Liver (tissue), 9 donors: Measurements from ENCODE around the gene CAPN7. TPM values are rescaled to one million over a fixed set of nuclear protein-coding genes. Genes with fewer than 3 reads are reported as not detected.

Source experiments
- DNase-seq: peaks from one replicate; pipeline ENCODE4 v3.0.0-alpha.2; 2017; ENCODE audit warnings: low spot score
- H3K27ac ChIP-seq, 2 donors: one replicate each; pipeline ENCODE4 v1.7.0; 2013; ENCODE audit warnings: inconsistent platforms in 2 of 2, low read length in 2 of 2, control low read depth in 1 of 2, low read depth in 1 of 2, mild to moderate bottlenecking in 1 of 2
- H3K27me3 ChIP-seq, 4 donors: one replicate each; pipeline versions ENCODE4 v1.6.1 to v1.7.0; 2013; ENCODE audit warnings: low read length in 3 of 4, inconsistent platforms in 1 of 4, mild to moderate bottlenecking in 1 of 4, moderate library complexity in 1 of 4; ENCODE audit not compliant: control insufficient read depth in 4 of 4, insufficient read depth in 4 of 4
- H3K36me3 ChIP-seq, 4 donors: one replicate each; pipeline versions ENCODE4 v1.6.1 to v1.7.0; 2013; ENCODE audit warnings: low read length in 3 of 4, mild to moderate bottlenecking in 3 of 4, low read depth in 1 of 4, moderate library complexity in 1 of 4; ENCODE audit not compliant: control insufficient read depth in 4 of 4, insufficient read depth in 3 of 4
- H3K4me1 ChIP-seq, 4 donors: one replicate each; pipeline versions ENCODE4 v1.6.1 to v1.7.0; 2013; ENCODE audit warnings: low read length in 3 of 4, mild to moderate bottlenecking in 3 of 4, moderate library complexity in 1 of 4; ENCODE audit not compliant: control insufficient read depth in 4 of 4, insufficient read depth in 4 of 4
- H3K4me3 ChIP-seq, 3 donors: one replicate each; pipeline versions ENCODE4 v1.6.1 to v1.7.0; 2013; ENCODE audit warnings: low read length in 3 of 3, control low read depth in 1 of 3, low read depth in 1 of 3, mild to moderate bottlenecking in 1 of 3
- H3K9ac ChIP-seq, 2 donors: one replicate each; pipeline ENCODE4 v1.7.0; 2013; ENCODE audit warnings: low read length in 2 of 2, mild to moderate bottlenecking in 2 of 2, moderate library complexity in 2 of 2, control low read depth in 1 of 2, low read depth in 1 of 2
- H3K9me3 ChIP-seq, 4 donors: one replicate each; pipeline versions ENCODE4 v1.6.1 to v1.7.0; 2013; ENCODE audit warnings: low read length in 3 of 4; ENCODE audit not compliant: control insufficient read depth in 4 of 4
- EGR1 ChIP-seq, 2 donors: IDR thresholded peaks; 2 replicates each; pipeline ENCODE4 v1.6.1; 2016 to 2018; ENCODE audit warnings: antibody characterized with exemption in 2 of 2, low read depth in 2 of 2
- FOXA1 ChIP-seq: IDR thresholded peaks from 2 replicates; pipeline ENCODE4 v1.6.1; 2016; ENCODE audit warnings: antibody characterized with exemption
- FOXA2 ChIP-seq: IDR thresholded peaks from 2 replicates; pipeline ENCODE4 v1.6.1; 2016; ENCODE audit warnings: antibody characterized with exemption
- GABPA ChIP-seq, 2 donors: IDR thresholded peaks in 1 of 2; conservative IDR thresholded peaks in 1 of 2; 2 replicates each; pipeline ENCODE4 v1.6.1; 2016; ENCODE audit warnings: antibody characterized with exemption in 2 of 2, mild to moderate bottlenecking in 1 of 2, moderate library complexity in 1 of 2
- HNF4A ChIP-seq, 2 donors: conservative IDR thresholded peaks; 2 replicates each; pipeline ENCODE4 v1.6.1; 2016; ENCODE audit warnings: antibody characterized with exemption in 2 of 2, mild to moderate bottlenecking in 2 of 2
- HNF4G ChIP-seq: IDR thresholded peaks from 2 replicates; pipeline ENCODE4 v1.6.1; 2016; ENCODE audit warnings: antibody characterized with exemption
- JUND ChIP-seq, 2 donors: IDR thresholded peaks; 2 replicates each; pipeline ENCODE4 v1.6.1; 2016; ENCODE audit warnings: antibody characterized with exemption in 2 of 2
- RAD21 ChIP-seq, 2 donors: IDR thresholded peaks; 2 replicates each; pipeline ENCODE4 v1.6.1; 2016; ENCODE audit warnings: antibody characterized with exemption in 2 of 2, mild to moderate bottlenecking in 2 of 2
- REST ChIP-seq: IDR thresholded peaks from 2 replicates; pipeline ENCODE4 v1.6.1; 2016; ENCODE audit warnings: antibody characterized with exemption, mild to moderate bottlenecking
- RXRA ChIP-seq, 2 donors: IDR thresholded peaks; 2 replicates each; pipeline ENCODE4 v1.6.1; 2017 to 2018; ENCODE audit warnings: antibody characterized with exemption in 2 of 2, mild to moderate bottlenecking in 1 of 2
- SP1 ChIP-seq: IDR thresholded peaks from 2 replicates; pipeline ENCODE4 v1.6.1; 2018; ENCODE audit warnings: antibody characterized with exemption, mild to moderate bottlenecking
- TAF1 ChIP-seq: conservative IDR thresholded peaks from 2 replicates; pipeline ENCODE4 v1.6.1; 2016; ENCODE audit warnings: antibody characterized with exemption, mild to moderate bottlenecking
- YY1 ChIP-seq: IDR thresholded peaks from 2 replicates; pipeline ENCODE4 v1.6.1; 2016; ENCODE audit warnings: antibody characterized with exemption, mild to moderate bottlenecking
- ZBTB33 ChIP-seq: IDR thresholded peaks from 2 replicates; pipeline ENCODE4 v1.6.1; 2016; ENCODE audit warnings: antibody characterized with exemption
- WGBS: extraction: QIAGEN DNeasy Blood & Tissue Kit; methylation state at CpG from one replicate; pipeline ENCODE4 v1.1.7; 2013; 5-methylcytosine and 5-hydroxymethylcytosine counted together
- polyA plus RNA-seq, 2 donors: library from polyadenylated mRNA; stranded (reverse) in 1 of 2; unstranded in 1 of 2; fragments of 200-250 nt in 1 of 2; fragments of >200 nt in 1 of 2; fragmentation: Nextera tagmentation in 1 of 2; extraction: Ambion mirVana in 1 of 2; gene quantifications; one replicate each; pipeline versions ENCODE4 v1.2.1 to v1.2.3, GENCODE V29; 2013 to 2015
- total RNA-seq, 2 donors: library from RNA; depleted of rRNA; stranded (reverse); fragments of >200 nt; gene quantifications; one replicate each; pipeline ENCODE4 v1.2.3, GENCODE V29; 2014
- TF ChIP-seq, protein P1 (sequence below): fragments of 150-350 bp; IDR thresholded peaks from 2 replicates; pipeline ENCODE4 v1.5.1; 2017; ENCODE audit warnings: improper control_type of control experiment, low read depth, low read length; ENCODE audit not compliant: missing input control
- TF ChIP-seq, protein P2 (sequence below): IDR thresholded peaks from 2 replicates; pipeline ENCODE4 v1.6.1; 2016; ENCODE audit warnings: antibody characterized with exemption
- donor health status: healthy.
- donor health status: healthy.
- donor health status: healthy.
- donor health status: healthy.
- donor health status: healthy.

CAPN7 gene
- total and polyA plus RNA-seq, 4 donors, result 9.5 to 41.9 (median 17.9) TPM

DNA sequence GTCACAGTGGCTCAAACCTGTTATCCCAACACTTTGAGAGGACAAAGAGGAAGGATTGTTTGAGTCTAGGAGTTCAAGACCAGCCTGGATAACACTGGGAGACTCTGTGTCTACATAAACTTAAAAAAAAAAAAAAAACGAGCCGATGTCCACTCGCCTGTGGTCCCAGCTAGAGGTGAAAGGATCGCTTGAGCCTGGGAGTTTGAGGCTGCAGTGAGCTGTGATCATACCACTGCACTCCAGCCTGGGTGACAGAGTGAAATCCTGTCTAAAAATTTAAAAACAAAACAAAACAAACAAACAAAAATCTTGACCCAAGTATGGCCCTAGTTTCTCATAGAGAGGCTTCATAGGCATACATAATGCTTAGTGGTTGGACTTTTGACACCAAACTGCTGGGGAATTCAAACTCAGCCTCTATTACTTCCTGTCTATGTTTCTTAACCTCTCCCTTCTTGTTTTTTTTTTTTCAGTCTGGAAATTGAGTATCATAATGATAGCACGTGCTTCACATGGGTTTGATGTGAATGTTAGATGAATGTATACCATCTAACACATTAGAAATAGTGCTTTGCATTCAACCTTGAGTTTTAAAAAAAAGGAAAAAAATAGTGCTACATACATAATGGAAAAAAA is 46.4 kb upstream of the CAPN7 start:
- TF ChIP-seq GABPA (IDR thresholded peaks at IDR 0.05 in 1 of 2, conservative IDR thresholded peaks at IDR 0.05 in 1 of 2) (no peak), FOXA1 (no peak), HNF4A (conservative IDR thresholded peaks at IDR 0.05) (no peak), YY1 (no peak), RXRA (IDR thresholded peaks at IDR 0.05) (no peak), FOXA2 (no peak), RAD21 (IDR thresholded peaks at IDR 0.05) (no peak)
- TF ChIP-seq, protein P1, sequence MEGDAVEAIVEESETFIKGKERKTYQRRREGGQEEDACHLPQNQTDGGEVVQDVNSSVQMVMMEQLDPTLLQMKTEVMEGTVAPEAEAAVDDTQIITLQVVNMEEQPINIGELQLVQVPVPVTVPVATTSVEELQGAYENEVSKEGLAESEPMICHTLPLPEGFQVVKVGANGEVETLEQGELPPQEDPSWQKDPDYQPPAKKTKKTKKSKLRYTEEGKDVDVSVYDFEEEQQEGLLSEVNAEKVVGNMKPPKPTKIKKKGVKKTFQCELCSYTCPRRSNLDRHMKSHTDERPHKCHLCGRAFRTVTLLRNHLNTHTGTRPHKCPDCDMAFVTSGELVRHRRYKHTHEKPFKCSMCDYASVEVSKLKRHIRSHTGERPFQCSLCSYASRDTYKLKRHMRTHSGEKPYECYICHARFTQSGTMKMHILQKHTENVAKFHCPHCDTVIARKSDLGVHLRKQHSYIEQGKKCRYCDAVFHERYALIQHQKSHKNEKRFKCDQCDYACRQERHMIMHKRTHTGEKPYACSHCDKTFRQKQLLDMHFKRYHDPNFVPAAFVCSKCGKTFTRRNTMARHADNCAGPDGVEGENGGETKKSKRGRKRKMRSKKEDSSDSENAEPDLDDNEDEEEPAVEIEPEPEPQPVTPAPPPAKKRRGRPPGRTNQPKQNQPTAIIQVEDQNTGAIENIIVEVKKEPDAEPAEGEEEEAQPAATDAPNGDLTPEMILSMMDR, result no peak
- 78% methylated on average over 5 of the region's 5 CpGs for WGBS
- Histone ChIP-seq H3K4me3 (no peak overlapping the region), H3K9me3 (no peaks in the 10 kb centered on the region), H3K27me3 (peaks cover 0 to 4% (median 0%) of the 10 kb centered on the region in 4 donors), H3K36me3 (no peaks in the 10 kb centered on the region), H3K9ac (no peak overlapping the region), H3K4me1 (no peaks in the 10 kb centered on the region), H3K27ac (no peak overlapping the region)
- no peak for DNase-seq

DNA sequence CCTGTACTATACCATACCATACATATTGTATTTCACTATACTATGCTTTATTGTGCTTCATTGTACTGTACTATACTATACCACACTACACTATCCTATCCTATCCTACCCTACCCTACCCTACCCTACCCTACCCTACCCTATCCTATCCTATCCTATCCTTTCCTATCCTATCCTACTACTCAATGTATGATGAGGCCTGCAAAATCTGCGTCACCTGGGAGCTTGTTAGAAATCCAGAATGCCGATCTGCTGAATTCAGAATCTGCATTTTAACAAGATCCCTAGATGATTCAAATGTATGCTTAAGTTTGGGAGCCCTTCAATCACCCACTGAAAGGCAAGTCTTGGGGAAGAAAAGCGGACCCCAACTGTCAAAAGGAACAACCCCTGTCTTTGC is 45.4 kb upstream of the CAPN7 start:
- Histone ChIP-seq H3K27me3 (peaks cover 0 to 3% (median 0%) of the 10 kb centered on the region in 4 donors), H3K9me3 (no peaks in the 10 kb centered on the region), H3K9ac (no peak overlapping the region), H3K4me1 (no peaks in the 10 kb centered on the region), H3K27ac (no peak overlapping the region), H3K4me3 (no peak overlapping the region), H3K36me3 (no peaks in the 10 kb centered on the region)
- no peak for DNase-seq
- no peak for TF ChIP-seq REST
- TF ChIP-seq GABPA (IDR thresholded peaks at IDR 0.05 in 1 of 2, conservative IDR thresholded peaks at IDR 0.05 in 1 of 2), result no peak
- no peak for TF ChIP-seq YY1
- no peak for TF ChIP-seq HNF4A (conservative IDR thresholded peaks at IDR 0.05)
- no peak for TF ChIP-seq EGR1 (IDR thresholded peaks at IDR 0.05; ENCODE audit: low read depth in 2 of 2)
- TF ChIP-seq RXRA (IDR thresholded peaks at IDR 0.05), result no peak
- no peak for TF ChIP-seq SP1
- TF ChIP-seq HNF4G, result no peak
- TF ChIP-seq FOXA1, result no peak
- TF ChIP-seq TAF1, result no peak
- no peak for TF ChIP-seq ZBTB33
- TF ChIP-seq, protein P1, result no peak
- TF ChIP-seq, protein P2, sequence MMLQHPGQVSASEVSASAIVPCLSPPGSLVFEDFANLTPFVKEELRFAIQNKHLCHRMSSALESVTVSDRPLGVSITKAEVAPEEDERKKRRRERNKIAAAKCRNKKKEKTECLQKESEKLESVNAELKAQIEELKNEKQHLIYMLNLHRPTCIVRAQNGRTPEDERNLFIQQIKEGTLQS, result no peak
- TF ChIP-seq JUND (IDR thresholded peaks at IDR 0.05), result no peak
- 96% methylated on average over 3 of the region's 3 CpGs for whole genome bisulfite sequencing
